Omental fat pad (tissue), 4 donors: ENCODE data around the gene CHD1L. TPM values are rescaled to one million over a fixed set of nuclear protein-coding genes. Genes with fewer than 3 reads are reported as not detected.

Experiments
- ATAC-seq: fragments of 150-250 bp; one replicate; pipeline ENCODE4 v1.9.1; 2016; ENCODE audit warnings: mild to moderate bottlenecking, moderate library complexity; ENCODE audit not compliant: low FRiP score
- DNase-seq: peaks from one replicate; pipeline ENCODE4 v3.0.0-alpha.2; 2019; ENCODE audit warnings: low spot score
- total RNA-seq, 4 donors: library from RNA; depleted of rRNA; stranded (reverse); fragments of >200 nt; gene quantifications; one replicate each; pipeline ENCODE4 v1.1.0, GENCODE V29; 2016
- TF ChIP-seq, protein P1 (sequence below), 3 donors: fragments of 450-650 bp; IDR thresholded peaks; one replicate each; pipeline ENCODE4 v1.5.1; 2016 to 2017; ENCODE audit warnings: antibody characterized with exemption in 3 of 3, mild to moderate bottlenecking in 3 of 3, moderate library complexity in 2 of 3

CHD1L gene
- total RNA-seq, 4 donors from 2014 or later = 16.8 to 35.2 (median 24.6) TPM

DNA sequence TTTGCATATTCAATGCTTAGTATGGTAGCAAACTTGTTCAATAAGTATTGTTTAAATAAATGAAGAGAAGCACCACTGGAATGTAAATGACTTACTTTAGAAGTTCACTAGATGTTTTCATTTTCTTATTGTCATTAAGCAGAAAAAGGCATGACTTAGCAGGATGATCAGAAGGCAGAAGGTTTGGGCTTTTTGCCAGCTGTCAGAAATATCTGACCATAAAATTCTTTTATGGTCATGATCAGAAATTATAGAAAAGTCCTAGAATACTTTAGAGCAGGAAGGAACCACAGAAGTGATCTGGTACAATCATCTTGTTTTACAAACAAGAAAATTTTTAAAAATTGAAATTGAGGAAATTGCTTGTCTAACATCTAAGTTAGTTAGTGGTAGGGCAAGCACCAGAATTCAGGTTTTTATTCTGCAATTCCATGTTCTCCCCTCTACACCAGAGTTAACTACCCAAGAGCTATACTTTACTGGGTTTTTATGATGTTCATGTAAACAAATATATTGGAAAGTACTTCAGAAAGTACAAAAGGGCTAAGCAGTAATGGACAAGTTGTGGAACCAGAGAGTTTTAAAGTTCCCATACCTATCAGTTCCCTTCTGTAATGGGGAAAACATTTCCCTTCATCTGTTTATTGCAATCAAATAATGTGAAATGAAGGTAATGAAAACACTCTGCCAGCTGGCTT, 27.5 kb upstream of the CHD1L start:
- ATAC-seq (no peak), DNase-seq (no peak)
- TF ChIP-seq, protein P1, sequence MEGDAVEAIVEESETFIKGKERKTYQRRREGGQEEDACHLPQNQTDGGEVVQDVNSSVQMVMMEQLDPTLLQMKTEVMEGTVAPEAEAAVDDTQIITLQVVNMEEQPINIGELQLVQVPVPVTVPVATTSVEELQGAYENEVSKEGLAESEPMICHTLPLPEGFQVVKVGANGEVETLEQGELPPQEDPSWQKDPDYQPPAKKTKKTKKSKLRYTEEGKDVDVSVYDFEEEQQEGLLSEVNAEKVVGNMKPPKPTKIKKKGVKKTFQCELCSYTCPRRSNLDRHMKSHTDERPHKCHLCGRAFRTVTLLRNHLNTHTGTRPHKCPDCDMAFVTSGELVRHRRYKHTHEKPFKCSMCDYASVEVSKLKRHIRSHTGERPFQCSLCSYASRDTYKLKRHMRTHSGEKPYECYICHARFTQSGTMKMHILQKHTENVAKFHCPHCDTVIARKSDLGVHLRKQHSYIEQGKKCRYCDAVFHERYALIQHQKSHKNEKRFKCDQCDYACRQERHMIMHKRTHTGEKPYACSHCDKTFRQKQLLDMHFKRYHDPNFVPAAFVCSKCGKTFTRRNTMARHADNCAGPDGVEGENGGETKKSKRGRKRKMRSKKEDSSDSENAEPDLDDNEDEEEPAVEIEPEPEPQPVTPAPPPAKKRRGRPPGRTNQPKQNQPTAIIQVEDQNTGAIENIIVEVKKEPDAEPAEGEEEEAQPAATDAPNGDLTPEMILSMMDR (IDR thresholded peaks at IDR 0.05) = no peak

DNA sequence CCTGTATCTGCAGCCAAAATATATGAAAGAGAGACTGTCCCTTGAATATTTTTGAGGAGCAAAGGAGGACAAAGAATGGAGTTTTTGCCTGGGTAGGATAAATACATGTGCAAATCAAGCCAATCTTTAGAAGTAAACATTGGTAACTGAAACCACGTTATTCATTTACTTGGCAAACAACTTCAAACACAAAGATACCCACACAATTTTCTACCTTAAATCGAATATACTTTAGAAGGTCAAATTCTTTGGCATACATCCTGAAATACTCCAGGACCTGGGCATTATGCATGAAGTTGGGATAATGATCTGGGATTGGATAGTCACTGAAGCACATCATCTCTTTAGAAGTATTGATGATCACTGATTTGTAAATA, 27.0 kb upstream of the CHD1L start:
- DNase-seq (no peak), ATAC-seq (no peak)
- TF ChIP-seq, protein P1 (IDR thresholded peaks at IDR 0.05) = no peak

DNA sequence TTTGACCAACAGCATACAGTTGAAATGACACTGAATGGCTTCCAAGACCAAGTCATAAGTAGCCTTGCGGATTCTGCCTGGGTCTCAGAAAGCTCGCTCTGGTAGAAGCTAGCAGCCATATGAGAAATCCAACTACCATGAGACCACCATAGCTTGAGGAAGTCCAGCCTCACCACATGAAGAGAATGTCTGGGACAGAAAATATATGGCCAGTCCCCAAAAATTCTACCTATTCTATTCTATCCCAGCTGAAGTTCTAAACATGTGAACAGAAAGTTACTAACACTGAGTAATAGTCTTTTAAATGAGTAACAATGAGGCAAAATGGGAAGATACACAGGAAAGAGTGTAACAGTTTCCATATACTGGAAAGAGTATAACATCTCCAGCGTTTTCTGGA, 26.4 kb upstream of the CHD1L start:
- DNase-seq (no peak), ATAC-seq (no peak)
- TF ChIP-seq, protein P1 (IDR thresholded peaks at IDR 0.05) = no peak

DNA sequence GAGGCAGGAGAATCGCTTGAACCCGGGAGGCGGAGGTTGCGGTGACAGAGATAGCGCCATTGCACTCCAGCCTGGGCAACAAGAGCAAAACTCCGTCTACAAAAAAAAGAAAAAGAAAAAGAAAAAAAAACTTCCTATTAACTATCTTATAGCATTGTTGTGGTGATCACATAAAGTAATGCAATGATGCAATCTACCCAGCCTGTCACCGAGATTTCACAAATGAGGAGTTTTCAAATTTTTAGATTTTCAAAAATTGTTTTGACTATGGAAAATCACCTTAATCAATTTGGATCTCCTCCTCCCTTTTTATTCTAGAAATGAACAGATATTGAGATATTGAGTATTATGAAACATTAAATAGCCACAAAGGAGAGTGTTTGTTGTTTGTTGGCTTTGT, 25.3 kb upstream of the CHD1L start:
- TF ChIP-seq, protein P1 (IDR thresholded peaks at IDR 0.05) = no peak
- ATAC-seq (no peak), DNase-seq (no peak)

DNA sequence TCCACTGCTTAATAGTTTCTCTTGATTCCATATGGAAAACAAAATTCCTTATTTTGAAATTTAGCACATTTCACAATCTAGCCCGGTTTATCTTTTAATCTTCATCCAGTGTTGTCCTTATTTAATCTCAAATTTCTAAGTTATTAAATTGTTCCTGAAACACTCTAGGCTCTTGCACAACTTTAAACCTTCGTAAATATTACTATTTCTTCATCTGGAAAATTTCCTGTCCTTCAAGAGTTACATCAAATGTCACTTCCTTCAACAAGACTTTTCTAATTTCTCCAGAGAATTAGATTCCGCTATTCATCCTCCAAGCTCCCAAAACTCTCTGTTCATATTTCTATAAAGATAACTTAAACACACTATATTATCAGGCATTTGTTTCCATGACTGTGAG, 23.9 kb upstream of the CHD1L start:
- TF ChIP-seq, protein P1 (IDR thresholded peaks at IDR 0.05) = no peak
- ATAC-seq (no peak), DNase-seq (no peak)

DNA sequence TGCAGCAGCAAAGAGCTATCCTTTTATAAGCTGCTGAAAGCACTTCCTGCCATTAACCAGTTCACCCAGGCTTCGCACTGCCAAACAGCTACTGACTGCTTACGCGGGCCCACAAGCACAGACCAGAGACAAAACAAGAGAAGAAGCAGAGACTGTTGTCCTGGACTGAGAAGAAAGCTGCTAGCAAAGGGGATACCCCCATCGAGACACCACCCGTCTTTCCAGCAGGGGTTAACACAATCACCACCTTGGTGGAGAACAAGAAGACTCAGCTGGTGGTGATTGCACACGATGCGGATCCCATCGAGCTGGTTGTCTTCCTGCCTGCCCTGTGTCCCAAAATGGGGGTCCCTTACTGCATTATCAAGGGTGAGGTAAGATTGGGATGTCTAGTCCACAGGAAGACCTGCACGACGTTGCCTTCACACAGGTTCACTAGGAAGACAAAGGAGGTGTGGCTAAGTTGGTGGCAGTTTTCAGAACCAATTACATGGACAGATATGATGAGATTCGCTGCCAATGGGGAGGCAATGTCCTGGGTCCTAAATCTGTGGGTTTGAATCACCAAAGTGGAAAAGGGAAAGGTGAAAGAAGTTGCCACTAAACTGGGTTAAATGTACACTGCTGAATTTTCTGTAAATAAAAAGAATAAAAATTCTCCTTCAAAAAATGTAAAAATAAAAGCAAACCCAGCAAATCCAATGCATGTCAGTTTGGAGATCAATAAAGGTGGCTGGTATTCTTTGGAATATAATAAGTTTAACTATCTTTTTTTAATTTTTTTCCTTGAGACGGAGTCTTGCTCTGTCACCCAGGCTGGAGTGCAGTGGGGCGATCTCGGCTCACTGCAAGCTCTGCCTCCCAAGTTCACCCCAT, 18.5 kb upstream of the CHD1L start:
- DNase-seq (no peak), ATAC-seq (no peak)
- TF ChIP-seq, protein P1 (IDR thresholded peaks at IDR 0.05) = no peak
